ENCODE data around the gene STK26.
"Not testable (repeated sequence)": the region's sequence is repeated elsewhere in the genome, so short reads cannot be mapped to it uniquely, and the experiment has no call there.

STK26 gene

GRCh38 chrX:132093239-132093860 is 70.2 kb downstream of the STK26 start:
- TF ChIP-seq, protein P1, sequence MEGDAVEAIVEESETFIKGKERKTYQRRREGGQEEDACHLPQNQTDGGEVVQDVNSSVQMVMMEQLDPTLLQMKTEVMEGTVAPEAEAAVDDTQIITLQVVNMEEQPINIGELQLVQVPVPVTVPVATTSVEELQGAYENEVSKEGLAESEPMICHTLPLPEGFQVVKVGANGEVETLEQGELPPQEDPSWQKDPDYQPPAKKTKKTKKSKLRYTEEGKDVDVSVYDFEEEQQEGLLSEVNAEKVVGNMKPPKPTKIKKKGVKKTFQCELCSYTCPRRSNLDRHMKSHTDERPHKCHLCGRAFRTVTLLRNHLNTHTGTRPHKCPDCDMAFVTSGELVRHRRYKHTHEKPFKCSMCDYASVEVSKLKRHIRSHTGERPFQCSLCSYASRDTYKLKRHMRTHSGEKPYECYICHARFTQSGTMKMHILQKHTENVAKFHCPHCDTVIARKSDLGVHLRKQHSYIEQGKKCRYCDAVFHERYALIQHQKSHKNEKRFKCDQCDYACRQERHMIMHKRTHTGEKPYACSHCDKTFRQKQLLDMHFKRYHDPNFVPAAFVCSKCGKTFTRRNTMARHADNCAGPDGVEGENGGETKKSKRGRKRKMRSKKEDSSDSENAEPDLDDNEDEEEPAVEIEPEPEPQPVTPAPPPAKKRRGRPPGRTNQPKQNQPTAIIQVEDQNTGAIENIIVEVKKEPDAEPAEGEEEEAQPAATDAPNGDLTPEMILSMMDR (conservative IDR thresholded peaks at IDR 0.05; ENCODE audit: low read length): no peak
- no peak overlapping the region for H3K4me3 ChIP-seq (ENCODE audit: low read length)
- no peak for DNase-seq (ENCODE audit: low read depth)

GRCh38 chrX:132094164-132094563 is 71.1 kb downstream of the STK26 start:
- H3K4me3 ChIP-seq (ENCODE audit: low read length): no peak overlapping the region
- TF ChIP-seq, protein P1 (conservative IDR thresholded peaks at IDR 0.05; ENCODE audit: low read length): no peak
- DNase-seq (ENCODE audit: low read depth): peak; percentile 61

DNA sequence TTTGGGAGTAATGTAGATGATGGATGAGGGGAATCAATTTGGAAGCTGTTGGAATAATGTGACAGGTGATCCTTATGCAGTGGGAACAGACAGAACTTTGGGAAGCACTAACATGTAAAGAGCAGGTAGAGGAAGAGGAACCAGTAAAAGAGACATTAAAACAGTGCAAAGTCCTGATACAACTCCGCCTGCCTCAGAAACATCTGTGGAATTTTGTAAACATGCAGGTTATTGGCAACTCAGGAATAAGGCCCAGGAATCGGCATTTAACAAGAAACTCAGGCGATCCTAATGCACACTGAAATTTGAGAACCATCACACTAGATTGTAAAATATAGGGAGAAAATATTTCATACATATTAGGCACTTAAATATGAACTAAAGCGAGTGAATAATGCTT is 75.6 kb downstream of the STK26 start:
- not testable (repeated sequence) for H3K4me3 ChIP-seq (ENCODE audit: low read length); DNase-seq (ENCODE audit: low read depth)

DNA sequence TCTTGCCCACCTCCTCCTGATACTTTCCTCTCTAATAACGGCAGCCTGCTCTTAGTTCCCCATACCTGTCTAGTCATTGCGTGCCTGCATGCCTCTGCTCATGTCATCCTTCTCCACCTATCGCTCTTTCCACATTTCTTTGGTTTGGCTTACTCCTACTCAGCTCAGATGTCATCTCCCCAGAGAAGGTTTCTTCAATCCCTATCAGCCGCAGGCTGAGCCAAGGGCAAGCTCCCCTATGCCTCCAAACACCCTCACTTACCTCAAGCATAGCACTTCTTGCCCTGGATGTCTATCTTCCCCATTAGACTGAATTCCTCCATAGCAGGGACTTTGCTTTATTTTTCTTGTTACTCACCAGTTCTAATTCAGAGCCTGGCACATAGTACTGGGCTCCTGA is 78.1 kb downstream of the STK26 start:
- H3K4me3 ChIP-seq (ENCODE audit: low read length): no peak overlapping the region
- TF ChIP-seq, protein P1 (conservative IDR thresholded peaks at IDR 0.05; ENCODE audit: low read length): no peak
- DNase-seq (ENCODE audit: low read depth): no peak

- no peak for DNase-seq (ENCODE audit: low read depth)
- no peak overlapping the region for H3K4me3 ChIP-seq (ENCODE audit: low read length)
- TF ChIP-seq, protein P1 (conservative IDR thresholded peaks at IDR 0.05; ENCODE audit: low read length): no peak
These were observed 78.7 kb downstream of the STK26 start for GRCh38 chrX:132101799-132102198.

DNA sequence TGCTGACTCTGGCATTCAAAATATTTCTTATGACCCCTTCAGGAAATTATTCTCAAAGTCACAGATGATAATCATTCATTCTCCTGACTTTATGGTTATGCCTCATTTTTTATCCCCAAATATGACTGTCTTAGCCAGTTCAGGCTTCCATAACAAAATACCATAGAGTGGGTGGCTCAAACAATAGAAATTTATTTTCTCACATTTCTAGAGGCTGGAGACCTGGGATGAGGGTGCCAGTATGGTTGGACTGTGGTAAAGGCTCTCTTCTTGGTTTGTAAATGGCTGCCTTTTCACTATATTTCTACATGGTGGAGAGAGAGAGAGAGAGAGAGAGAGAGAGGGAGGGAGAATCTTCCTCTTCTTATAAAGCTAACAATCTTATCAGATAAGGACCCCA is 84.2 kb downstream of the STK26 start:
- TF ChIP-seq, protein P1 (conservative IDR thresholded peaks at IDR 0.05; ENCODE audit: low read length): no peak
- DNase-seq (ENCODE audit: low read depth): no peak
- H3K4me3 ChIP-seq (ENCODE audit: low read length): no peak overlapping the region

GRCh38 chrX:132114607-132115006 is 91.5 kb downstream of the STK26 start:
- TF ChIP-seq, protein P1 (conservative IDR thresholded peaks at IDR 0.05; ENCODE audit: low read length): no peak
- DNase-seq (ENCODE audit: low read depth): no peak
- H3K4me3 ChIP-seq (ENCODE audit: low read length): no peak overlapping the region

GRCh38 chrX:132115792-132116191 is 92.7 kb downstream of the STK26 start:
- no peak overlapping the region for H3K4me3 ChIP-seq (ENCODE audit: low read length)
- DNase-seq (ENCODE audit: low read depth): no peak
- TF ChIP-seq, protein P1 (conservative IDR thresholded peaks at IDR 0.05; ENCODE audit: low read length): no peak

Data from AG10803 (cell line).